ENCODE results near the gene MACROD2. TPM values are rescaled to one million over a fixed set of nuclear protein-coding genes. Genes with fewer than 3 reads are reported as not detected.
"Not testable (repeated sequence)": the region's sequence is repeated elsewhere in the genome, so short reads cannot be mapped to it uniquely, and the experiment has no call there.

The MACROD2 gene
- total and polyA plus RNA-seq, 11 donors, result 0.54 to 5.4 (median 2.4) TPM

GRCh38 chr20:16011519-16011918 lies 2016.2 kb downstream of the MACROD2 start:
- intact Hi-C loops (cut with DNase I), result no loop called here
- WGBS, 4 donors, result 88 to 97% (median 89%) methylated on average over 4 to 5 of the region's 5 CpGs

GRCh38 chr20:16012934-16013333 lies 2017.6 kb downstream of the MACROD2 start:
- H3K27ac ChIP-seq; DNase-seq; H3K4me3 ChIP-seq; H3K9me3 ChIP-seq; H3K36me3 ChIP-seq; H3K27me3 ChIP-seq; intact Hi-C loops (cut with DNase I); ATAC-seq; H3K4me1 ChIP-seq: not testable (repeated sequence)
- 80 to 90% (median 84%) methylated on average over 6 of the region's 6 CpGs for WGBS, 4 donors

More at GRCh38 chr20:16011519-16011918, 2016.2 kb downstream of the MACROD2 start:
- DNase-seq (no peak), ATAC-seq (no peak)
- Histone ChIP-seq H3K27me3 (no peaks in the 10 kb centered on the region), H3K4me3 (no peak overlapping the region), H3K36me3 (no peaks in the 10 kb centered on the region), H3K27ac (no peak overlapping the region), H3K4me1 (no peaks in the 10 kb centered on the region), H3K9me3 (no peaks in the 10 kb centered on the region)
- no peak for TF ChIP-seq CTCF (IDR thresholded peaks at IDR 0.05)
- no peak for TF ChIP-seq POLR2A (IDR thresholded peaks at IDR 0.05)

GRCh38 chr20:16013631-16014030 lies 2018.3 kb downstream of the MACROD2 start:
- TF ChIP-seq POLR2A (IDR thresholded peaks at IDR 0.05) (no peak), CTCF (IDR thresholded peaks at IDR 0.05) (no peak)
- Histone ChIP-seq H3K36me3 (no peaks in the 10 kb centered on the region), H3K27ac (no peak overlapping the region), H3K9me3 (no peaks in the 10 kb centered on the region), H3K4me3 (no peak overlapping the region), H3K4me1 (no peaks in the 10 kb centered on the region), H3K27me3 (peaks cover 0 to 4% (median 0%) of the 10 kb centered on the region in 9 donors)
- intact Hi-C loops (cut with DNase I), result no loop called here
- DNase-seq, result no peak
- 94 to 96% (median 95%) methylated on average over 4 of the region's 4 CpGs for WGBS, 4 donors
- ATAC-seq, result no peak

- Histone ChIP-seq H3K4me1 (no peaks in the 10 kb centered on the region), H3K27ac (no peak overlapping the region), H3K4me3 (no peak overlapping the region), H3K27me3 (peaks cover 0 to 4% (median 0%) of the 10 kb centered on the region in 9 donors), H3K9me3 (no peaks in the 10 kb centered on the region), H3K36me3 (no peaks in the 10 kb centered on the region)
- no peak for DNase-seq
- WGBS, 4 donors, result 57 to 70% (median 63%) methylated on average over 2 of the region's 2 CpGs
- intact Hi-C loops (cut with DNase I), result no loop called here
- TF ChIP-seq POLR2A (IDR thresholded peaks at IDR 0.05) (no peak), CTCF (IDR thresholded peaks at IDR 0.05) (no peak)
- no peak for ATAC-seq
Measured at GRCh38 chr20:16014436-16014835, 2019.1 kb downstream of the MACROD2 start.

GRCh38 chr20:16017656-16018055 lies 2022.3 kb downstream of the MACROD2 start:
- 65 to 90% (median 78%) methylated on average over 1 of the region's 1 CpG for WGBS, 4 donors
- Histone ChIP-seq H3K9me3 (no peaks in the 10 kb centered on the region), H3K27ac (no peak overlapping the region), H3K4me3 (no peak overlapping the region), H3K27me3 (peaks cover 0 to 4% (median 0%) of the 10 kb centered on the region in 9 donors), H3K4me1 (no peaks in the 10 kb centered on the region), H3K36me3 (no peaks in the 10 kb centered on the region)
- TF ChIP-seq CTCF (IDR thresholded peaks at IDR 0.05) (no peak), POLR2A (IDR thresholded peaks at IDR 0.05) (no peak)
- no peak for DNase-seq
- intact Hi-C loops (cut with DNase I), result no loop called here
- no peak for ATAC-seq
